Ovary (tissue), 3 donors: ENCODE results near the gene CTBP1.

Experiments used
- CTCF ChIP-seq, 3 donors: fragments of 450-650 bp in 2 of 3; fragments of 200-600 bp in 1 of 3; IDR thresholded peaks; one replicate each; pipeline versions ENCODE4 v1.5.1 to v1.8.0; 2016 to 2022; ENCODE audit warnings: antibody characterized with exemption in 3 of 3, mild to moderate bottlenecking in 1 of 3
- EP300 ChIP-seq: sonication (generic); formaldehyde crosslinking; IDR thresholded peaks from one replicate; pipeline ENCODE4 v1.6.1; 2017; ENCODE audit warnings: antibody characterized with exemption
- POLR2A ChIP-seq: fragments of 450-650 bp; IDR thresholded peaks from one replicate; pipeline ENCODE4 v1.6.1; 2017; ENCODE audit warnings: antibody characterized with exemption, mild to moderate bottlenecking, moderate library complexity
- donor health status: DM: no; HTN: no; CAD: no.

- TF ChIP-seq CTCF (IDR thresholded peaks at IDR 0.05) (no peak), POLR2A (no peak), EP300 (no peak)
Observed at GRCh38 chr4:1239141-1239949, 9.6 kb downstream of the CTBP1 start.
